HFFc6 (cell line): ENCODE measurements around the gene THRA. TPM values are rescaled to one million over a fixed set of nuclear protein-coding genes. Genes with fewer than 3 reads are reported as not detected.
A peak's percentile ranks its signal among the peaks of the same experiment; 100 is the strongest.

Experiments used
- DNase-seq: peaks from one replicate; pipeline ENCODE4 v3.0.0-alpha.2; 2018
- H3K27ac Mint-ChIP-seq: 2 replicates; pipeline ENCODE4 v1.8.0; 2020; ENCODE audit warnings: mild to moderate bottlenecking, mixed read lengths
- H3K27me3 Mint-ChIP-seq: 2 replicates; pipeline ENCODE4 v1.8.0; 2021; ENCODE audit warnings: mild to moderate bottlenecking, moderate library complexity, mixed read lengths; ENCODE audit not compliant: insufficient read depth
- H3K36me3 Mint-ChIP-seq: 2 replicates; pipeline ENCODE4 v1.8.0; 2021; ENCODE audit warnings: low read depth, mixed read lengths
- H3K4me1 Mint-ChIP-seq: 2 replicates; pipeline ENCODE4 v1.8.0; 2020; ENCODE audit warnings: low read depth, mixed read lengths
- H3K4me3 Mint-ChIP-seq: 2 replicates; pipeline ENCODE4 v1.8.0; 2020; ENCODE audit warnings: mild to moderate bottlenecking, moderate library complexity, mixed read lengths
- H3K9me3 Mint-ChIP-seq: 2 replicates; pipeline ENCODE4 v1.8.0; 2020; ENCODE audit warnings: mild to moderate bottlenecking, mixed read lengths
- total RNA-seq, 6 experiments: library from RNA; stranded (reverse); fragmentation: NEBNext Ultra II Directional; extraction: Animal tissue kit (Norgen Biotek cat#: 25700); gene quantifications; 2 replicates in 1 of 6; 3 replicates in 5 of 6; pipeline ENCODE4 v1.2.3, GENCODE V29; 2021
- TF ChIP-seq, protein P1 (sequence below): fragments of 200-600 bp; sonication (generic); IDR thresholded peaks from 2 replicates; pipeline ENCODE4 v1.5.0; 2021; ENCODE audit warnings: antibody characterized with exemption, mild to moderate bottlenecking

Gene THRA
- total RNA-seq, 6 experiments from 2014 or later, result 29.3 to 33.7 (median 30.7) TPM

DNA sequence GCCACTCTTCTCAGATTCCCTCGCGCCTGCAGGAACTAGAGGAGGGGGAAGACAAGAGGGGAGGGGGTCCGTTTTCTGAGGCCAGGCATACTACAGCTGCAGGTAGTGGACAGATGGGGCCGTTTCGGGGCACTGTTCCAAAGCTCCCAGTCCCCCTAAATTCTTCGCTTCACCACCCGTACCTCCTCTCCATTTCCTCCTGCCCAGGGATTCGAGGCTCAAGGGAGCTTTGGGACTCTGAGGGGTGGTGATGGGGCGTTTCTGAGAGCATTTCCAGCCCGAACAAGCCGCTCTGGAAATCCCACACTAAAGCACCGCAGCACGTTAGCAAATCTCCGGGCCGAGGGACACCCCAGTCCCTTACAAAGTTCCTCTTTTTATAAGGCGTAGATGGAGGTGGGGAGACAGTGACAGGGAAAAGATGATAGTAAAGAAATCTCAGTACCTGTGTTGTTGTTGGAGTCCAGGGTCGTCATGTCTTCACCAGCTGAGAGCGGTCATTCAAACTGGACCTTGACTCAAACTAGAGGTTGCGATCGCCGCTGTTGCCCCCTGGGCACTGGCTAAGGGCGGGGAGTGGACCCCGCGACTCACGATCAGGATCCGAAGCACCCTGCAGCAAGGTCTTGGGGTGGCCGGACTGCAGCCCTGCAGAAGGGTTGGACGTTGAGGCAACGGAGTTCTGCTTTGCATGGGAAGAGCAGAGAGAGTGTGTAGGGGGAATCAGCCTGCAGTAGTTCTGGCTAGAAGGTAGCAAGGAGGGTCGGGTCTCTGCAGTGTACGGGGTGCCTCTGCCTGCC lies 37.1 kb downstream of the THRA start:
- peak overlapping the region; percentile 100 for H3K4me3 Mint-ChIP-seq
- H3K9me3 Mint-ChIP-seq, result no peaks in the 10 kb centered on the region
- TF ChIP-seq, protein P1, sequence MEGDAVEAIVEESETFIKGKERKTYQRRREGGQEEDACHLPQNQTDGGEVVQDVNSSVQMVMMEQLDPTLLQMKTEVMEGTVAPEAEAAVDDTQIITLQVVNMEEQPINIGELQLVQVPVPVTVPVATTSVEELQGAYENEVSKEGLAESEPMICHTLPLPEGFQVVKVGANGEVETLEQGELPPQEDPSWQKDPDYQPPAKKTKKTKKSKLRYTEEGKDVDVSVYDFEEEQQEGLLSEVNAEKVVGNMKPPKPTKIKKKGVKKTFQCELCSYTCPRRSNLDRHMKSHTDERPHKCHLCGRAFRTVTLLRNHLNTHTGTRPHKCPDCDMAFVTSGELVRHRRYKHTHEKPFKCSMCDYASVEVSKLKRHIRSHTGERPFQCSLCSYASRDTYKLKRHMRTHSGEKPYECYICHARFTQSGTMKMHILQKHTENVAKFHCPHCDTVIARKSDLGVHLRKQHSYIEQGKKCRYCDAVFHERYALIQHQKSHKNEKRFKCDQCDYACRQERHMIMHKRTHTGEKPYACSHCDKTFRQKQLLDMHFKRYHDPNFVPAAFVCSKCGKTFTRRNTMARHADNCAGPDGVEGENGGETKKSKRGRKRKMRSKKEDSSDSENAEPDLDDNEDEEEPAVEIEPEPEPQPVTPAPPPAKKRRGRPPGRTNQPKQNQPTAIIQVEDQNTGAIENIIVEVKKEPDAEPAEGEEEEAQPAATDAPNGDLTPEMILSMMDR, result no peak
- H3K27ac Mint-ChIP-seq, result peak overlapping the region; percentile 98
- peaks cover 54% of the 10 kb centered on the region for H3K4me1 Mint-ChIP-seq
- DNase-seq, result no peak
- peaks cover 34% of the 10 kb centered on the region for H3K36me3 Mint-ChIP-seq
- peaks cover 14% of the 10 kb centered on the region for H3K27me3 Mint-ChIP-seq

DNA sequence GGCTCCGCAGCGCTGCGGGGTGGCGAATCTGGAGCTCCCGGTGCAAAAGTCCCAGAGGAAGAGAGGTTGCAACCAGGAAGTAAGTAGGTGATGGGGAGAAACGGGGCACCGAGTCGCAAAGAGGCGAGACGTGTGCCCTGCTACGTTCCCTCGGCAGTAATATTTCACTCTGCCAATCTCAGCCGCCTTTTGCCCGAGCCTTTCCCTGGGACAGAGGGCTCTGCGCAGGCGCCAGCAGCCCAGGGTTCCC lies 37.6 kb downstream of the THRA start, which contains the start of gene NR1D1:
NR1D1 (minus strand) TSS at position 171 of the 250 bp plus-strand sequence. CDS start 495 bp downstream, outside the sequence.
- TF ChIP-seq, protein P1, result no peak
- peak within 1 kb of the TSS; percentile 100 for H3K4me3 Mint-ChIP-seq
- H3K4me1 Mint-ChIP-seq, result peaks cover 60% of the 10 kb centered on the region
- no peak for DNase-seq
- peaks cover 13% of the 10 kb centered on the region for H3K27me3 Mint-ChIP-seq
- no peaks in the 10 kb centered on the region for H3K9me3 Mint-ChIP-seq
- peaks cover 28% of the 10 kb centered on the region for H3K36me3 Mint-ChIP-seq
- H3K27ac Mint-ChIP-seq, result peak within 1 kb of the TSS; percentile 98

DNA sequence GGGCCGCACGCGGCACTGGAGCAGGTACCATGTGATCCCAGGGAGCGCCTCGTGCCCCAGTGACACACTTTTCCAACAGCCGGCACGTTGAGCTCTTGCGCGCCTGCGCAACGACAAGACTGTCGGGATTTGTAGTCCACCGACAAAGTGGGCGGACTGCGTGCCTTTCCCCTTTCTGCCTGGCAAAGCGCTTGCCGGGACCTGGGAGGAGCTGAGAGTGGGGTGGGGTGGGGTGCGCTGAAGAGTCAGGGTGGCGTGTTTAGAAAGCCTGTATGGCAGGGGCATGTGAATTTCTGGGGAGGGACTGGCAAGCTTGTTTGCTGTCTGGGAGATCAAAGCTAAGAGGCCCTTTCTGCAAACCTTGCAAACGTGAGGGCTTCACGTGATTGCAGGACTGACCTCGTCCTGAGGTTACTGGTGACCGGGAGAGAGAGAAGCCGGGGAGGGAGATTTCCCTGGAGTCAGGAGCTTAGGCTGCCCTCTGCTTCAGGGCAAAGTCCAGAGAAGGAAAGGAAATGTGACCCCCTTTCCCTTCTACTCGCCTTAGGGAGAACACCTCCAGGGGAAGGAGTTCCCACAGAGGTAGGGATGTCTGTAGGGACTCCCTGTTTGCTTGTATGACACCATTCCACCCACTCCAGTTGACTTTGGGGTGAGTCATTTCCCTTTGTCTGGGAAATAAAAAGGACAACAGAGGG lies 38.1 kb downstream of the THRA start:
- DNase-seq, result peak; percentile 99
- peaks cover 26% of the 10 kb centered on the region for H3K36me3 Mint-ChIP-seq
- no peaks in the 10 kb centered on the region for H3K9me3 Mint-ChIP-seq
- TF ChIP-seq, protein P1, result no peak
- H3K4me1 Mint-ChIP-seq, result peaks cover 64% of the 10 kb centered on the region
- peaks cover 9% of the 10 kb centered on the region for H3K27me3 Mint-ChIP-seq
- peak overlapping the region; percentile 98 for H3K27ac Mint-ChIP-seq
- H3K4me3 Mint-ChIP-seq, result peak overlapping the region; percentile 100

DNA sequence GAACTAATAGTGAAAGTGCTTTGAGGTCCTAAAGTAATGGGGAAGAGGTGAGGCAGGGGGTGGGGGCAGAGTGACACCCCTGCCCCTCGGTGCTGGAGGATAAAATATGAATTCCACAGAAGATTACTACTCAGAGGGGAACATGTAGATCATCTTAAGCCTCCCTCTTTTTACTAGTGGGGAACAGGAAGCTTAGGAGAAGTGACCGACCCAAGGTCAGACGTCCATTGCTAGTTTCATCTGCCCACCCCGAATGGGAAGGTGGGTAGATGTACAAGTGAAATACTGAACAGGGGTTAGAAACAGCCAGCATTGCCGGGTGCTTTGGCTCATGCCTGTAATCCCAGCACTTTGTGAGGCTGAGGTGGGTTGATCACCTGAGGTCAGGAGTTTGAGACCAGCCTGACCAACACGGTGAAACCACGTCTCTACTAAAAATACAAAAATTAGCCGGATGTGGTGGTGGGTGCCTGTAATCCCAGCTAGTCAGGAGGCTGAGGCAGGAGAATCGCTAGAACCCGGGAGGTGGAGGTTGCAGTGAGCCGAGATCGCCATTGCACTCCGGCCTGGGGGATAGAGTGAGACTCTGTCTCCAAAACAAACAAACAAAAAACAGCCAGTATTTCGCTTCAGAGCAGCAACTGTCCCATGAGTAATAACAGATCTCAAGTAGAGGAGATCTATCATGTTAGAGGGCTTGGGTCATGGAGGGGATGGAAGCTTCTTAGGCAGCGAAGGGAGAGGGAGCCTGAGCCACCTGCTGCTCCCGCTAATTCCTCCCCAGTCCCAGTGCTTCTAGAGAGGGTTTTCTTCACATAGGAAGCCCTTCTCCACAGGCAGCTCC lies 38.8 kb downstream of the THRA start:
- no peaks in the 10 kb centered on the region for H3K9me3 Mint-ChIP-seq
- H3K27me3 Mint-ChIP-seq, result peaks cover 9% of the 10 kb centered on the region
- peaks cover 66% of the 10 kb centered on the region for H3K4me1 Mint-ChIP-seq
- DNase-seq, result no peak
- H3K27ac Mint-ChIP-seq, result peak overlapping the region; percentile 98
- H3K4me3 Mint-ChIP-seq, result peak overlapping the region; percentile 100
- peaks cover 20% of the 10 kb centered on the region for H3K36me3 Mint-ChIP-seq
- TF ChIP-seq, protein P1, result no peak

DNA sequence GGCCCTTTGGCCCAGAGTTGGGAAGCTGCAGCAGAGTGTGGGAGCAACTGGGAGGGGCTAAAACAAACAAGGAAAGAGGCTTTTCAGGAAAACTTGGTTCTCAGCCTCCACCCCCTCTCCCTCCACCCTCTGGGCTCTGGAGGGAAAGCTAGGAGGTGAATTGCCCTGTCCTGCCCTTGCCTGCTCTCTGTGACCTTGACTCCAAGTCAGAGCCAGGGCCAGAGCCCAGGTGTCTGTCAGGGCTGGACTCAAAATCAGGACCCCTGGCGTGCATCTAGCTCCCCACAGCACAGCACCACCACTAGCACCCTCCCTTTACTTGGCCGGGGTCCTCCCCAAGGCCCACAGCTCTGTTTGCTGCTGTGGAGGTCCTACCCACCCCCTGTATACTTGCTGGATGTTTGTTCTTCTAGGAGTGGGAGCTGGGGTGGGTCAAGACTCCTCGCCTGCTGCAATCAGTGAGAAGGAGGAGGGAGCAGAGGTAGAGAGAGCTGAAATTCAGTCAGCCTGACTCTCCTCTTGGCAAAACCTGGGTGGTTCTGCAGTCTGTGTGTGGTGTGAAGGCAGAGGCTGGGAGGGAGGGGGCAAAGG lies 40.4 kb downstream of the THRA start:
- Mint-ChIP-seq H3K36me3 (peaks cover 6% of the 10 kb centered on the region; the same call in 1 of the 2 replicates), H3K27me3 (peaks cover 8% of the 10 kb centered on the region), H3K9me3 (no peaks in the 10 kb centered on the region), H3K4me3 (no peak overlapping the region), H3K4me1 (peaks cover 66% of the 10 kb centered on the region), H3K27ac (no peak overlapping the region)
- TF ChIP-seq, protein P1, result no peak
- DNase-seq, result no peak
